Subcutaneous adipose tissue (tissue), 4 donors: ENCODE measurements around the gene PER2. TPM values are rescaled to one million over a fixed set of nuclear protein-coding genes. Genes with fewer than 3 reads are reported as not detected.

Experiments used
- total RNA-seq, 4 donors: library from RNA; depleted of rRNA; stranded (reverse); fragments of >200 nt; gene quantifications; one replicate each; pipeline ENCODE4 v1.1.0, GENCODE V29; 2016
- TF ChIP-seq, protein P1 (sequence below): fragments of 450-650 bp; IDR thresholded peaks from one replicate; pipeline ENCODE4 v1.5.1; 2016; ENCODE audit warnings: low read depth, mild to moderate bottlenecking, control low read depth, antibody characterized with exemption, moderate library complexity

The PER2 gene
- total RNA-seq, 4 donors from 2014 or later = 2.9 to 17.9 (median 6.4) TPM

DNA sequence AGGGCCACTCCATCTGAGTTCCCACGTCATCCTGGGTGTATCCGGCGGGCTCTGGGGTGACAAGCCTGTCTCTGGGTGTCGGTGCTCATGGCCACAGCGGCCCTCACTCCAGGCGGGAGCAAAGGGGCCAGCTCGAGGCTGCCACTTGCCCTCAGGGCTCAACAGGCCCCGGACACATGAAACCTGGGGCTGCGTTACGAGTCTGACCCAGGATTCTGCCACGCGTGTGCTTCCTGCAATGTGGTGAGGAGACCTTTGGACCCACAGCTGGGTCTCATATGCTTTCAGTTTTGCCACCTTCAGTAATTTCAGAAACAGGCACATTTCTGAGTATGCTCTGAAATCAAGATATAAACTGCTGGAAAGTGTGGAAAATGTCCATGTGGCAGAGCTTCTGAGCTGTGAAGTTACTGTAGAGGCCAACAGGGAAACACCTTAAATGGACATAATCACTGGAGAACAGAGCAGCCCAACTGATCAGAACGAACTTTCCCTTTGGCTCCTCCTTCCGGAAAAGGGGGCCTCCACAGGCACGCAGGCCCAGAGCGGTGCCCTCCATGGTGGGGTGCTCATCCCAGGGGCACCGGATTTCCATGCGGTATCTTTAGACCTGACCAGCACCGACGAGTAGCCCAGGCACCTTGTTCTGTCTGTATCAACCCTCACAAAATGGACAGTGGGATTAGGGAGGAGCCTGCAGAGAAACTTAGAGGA, 14.1 kb downstream of the PER2 start:
- TF ChIP-seq, protein P1, sequence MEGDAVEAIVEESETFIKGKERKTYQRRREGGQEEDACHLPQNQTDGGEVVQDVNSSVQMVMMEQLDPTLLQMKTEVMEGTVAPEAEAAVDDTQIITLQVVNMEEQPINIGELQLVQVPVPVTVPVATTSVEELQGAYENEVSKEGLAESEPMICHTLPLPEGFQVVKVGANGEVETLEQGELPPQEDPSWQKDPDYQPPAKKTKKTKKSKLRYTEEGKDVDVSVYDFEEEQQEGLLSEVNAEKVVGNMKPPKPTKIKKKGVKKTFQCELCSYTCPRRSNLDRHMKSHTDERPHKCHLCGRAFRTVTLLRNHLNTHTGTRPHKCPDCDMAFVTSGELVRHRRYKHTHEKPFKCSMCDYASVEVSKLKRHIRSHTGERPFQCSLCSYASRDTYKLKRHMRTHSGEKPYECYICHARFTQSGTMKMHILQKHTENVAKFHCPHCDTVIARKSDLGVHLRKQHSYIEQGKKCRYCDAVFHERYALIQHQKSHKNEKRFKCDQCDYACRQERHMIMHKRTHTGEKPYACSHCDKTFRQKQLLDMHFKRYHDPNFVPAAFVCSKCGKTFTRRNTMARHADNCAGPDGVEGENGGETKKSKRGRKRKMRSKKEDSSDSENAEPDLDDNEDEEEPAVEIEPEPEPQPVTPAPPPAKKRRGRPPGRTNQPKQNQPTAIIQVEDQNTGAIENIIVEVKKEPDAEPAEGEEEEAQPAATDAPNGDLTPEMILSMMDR = no peak

DNA sequence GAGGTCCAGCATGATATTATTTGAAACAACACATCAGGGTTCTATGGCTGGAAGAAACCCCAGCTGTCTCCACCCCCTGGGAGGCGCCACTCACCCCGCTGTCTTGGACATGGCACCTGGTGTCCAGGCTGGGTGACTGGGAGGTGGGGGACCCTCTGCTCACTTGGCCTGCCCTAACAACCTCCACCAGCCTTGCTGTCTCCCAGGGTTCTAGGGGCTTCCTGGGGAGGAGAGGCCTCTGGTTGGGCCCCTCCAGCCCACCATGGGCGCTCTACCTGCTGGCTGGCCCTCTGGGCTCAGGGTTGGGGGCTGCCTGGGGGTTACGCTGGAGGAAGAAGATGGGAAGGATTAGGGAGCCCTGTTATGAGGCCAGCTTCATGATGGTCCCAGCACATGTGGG, 16.3 kb downstream of the PER2 start:
- TF ChIP-seq, protein P1 = no peak

DNA sequence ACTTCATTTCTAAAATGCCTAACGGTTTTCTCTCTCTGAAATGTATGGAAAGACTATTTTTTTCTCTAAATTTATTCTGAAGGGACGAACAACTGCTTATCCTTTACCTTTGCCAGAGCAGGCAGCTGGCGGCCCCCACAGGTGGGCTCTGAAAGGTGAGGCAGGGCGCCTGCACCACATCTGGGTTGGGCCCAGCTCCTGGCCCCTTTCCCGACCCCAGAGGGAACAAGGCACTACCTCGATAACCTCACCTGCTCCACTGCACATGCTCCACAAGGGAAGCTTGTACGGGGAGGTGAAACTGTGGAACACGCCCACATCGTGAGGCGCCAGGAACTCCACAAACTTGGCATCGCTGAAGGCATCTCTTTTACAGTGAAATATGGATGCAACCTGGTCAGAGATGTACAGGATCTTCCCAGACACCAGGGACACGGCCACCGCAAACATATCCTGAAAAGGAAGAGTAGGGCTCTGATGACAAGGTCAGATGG, 17.3 kb downstream of the PER2 start:
- TF ChIP-seq, protein P1 = no peak

DNA sequence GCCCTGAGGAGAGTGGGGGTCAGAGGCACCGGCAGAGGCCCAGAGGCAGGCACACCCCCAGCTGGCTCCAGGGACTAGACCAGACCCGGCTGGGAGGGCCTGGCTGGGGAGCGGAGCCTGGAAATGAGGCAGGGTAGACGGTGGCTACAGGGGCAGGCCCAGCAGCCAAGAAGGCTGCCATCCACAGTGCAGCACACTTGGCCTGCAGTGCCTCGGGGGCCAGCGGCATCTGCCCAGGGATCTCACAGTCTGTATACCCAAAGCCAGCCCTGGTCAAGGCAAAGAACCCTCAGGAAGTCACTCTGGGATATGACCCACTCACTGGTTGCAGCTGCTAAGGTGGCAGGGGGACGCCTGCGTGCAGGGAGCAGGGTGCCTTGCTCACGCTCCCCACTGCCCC, 17.8 kb downstream of the PER2 start:
- TF ChIP-seq, protein P1 = no peak

DNA sequence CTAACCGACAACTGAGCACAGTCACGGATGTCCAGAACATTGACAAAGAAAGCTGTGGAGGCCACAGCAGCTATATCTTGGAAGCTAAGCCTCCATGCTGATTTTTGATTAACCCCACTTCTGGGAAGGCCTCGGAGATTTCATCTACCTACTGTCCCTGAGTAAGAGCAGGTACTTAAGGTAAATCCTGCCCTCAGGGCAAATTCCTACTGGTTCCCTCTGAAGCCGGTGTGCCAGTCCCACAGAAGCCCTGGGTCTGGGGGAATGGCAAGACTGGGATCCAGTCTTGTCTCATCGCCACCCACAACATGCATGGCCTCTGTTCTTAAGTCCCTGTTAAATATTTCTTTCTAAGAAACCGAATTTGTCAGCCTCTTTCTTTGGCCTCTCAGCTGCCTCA, 18.7 kb downstream of the PER2 start:
- TF ChIP-seq, protein P1 = no peak

DNA sequence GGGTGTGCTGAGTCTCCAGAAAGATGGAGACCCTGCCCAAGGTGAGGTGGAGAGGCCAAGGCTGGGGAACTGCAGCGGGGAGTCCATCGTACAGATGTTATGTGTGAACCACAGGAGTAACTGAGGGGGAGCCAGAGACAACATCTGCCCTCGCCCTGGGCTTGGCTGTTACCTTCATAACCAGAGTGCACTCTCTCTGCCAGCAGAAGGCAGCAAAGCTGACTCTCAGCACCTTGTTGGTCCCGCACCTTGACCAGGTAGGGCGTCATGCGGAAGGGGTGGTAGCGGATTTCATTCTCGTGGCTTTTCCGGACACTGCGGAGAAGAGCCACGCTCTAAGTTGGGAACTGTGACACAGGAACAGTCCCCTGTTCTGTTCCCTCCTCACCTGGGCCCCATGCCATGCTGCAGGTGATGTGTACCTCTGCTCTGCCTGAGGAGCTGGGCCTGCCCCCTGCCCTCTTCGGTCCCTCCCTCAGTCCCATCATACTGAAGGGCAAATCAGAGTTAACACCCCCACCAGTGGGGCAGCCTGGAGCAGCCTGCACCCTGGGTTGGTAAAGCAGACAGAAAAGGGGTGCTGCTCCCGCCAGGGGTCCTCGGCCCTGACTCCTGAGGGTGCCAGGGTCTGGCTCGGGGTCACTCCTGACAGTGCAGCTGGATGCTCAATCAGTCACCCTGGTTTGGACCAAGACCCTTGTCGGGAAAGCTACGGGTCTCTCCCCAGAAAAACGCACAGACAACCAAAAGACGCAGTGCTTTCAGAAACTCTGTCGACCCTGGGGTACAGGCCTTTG, 20.3 kb downstream of the PER2 start:
- TF ChIP-seq, protein P1 = no peak

DNA sequence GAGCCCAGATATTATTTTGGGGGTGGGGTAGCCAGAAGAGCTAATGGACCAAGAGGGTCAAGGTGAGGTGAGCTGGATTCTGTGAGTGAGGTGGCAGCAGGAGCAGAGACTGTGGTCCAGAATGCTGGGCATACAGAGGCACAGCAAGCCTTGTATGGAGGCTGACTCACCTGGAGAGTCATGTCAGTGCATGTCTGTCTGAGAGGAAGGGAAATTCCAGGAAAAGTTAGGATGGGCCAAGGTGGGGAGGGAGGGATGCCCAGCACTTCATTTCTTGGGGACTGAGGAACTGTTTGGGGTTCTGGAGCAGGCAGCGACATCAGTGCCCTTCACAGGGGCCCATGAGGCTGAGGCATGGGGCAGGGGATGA, 21.1 kb downstream of the PER2 start:
- TF ChIP-seq, protein P1 = no peak
